ENCODE results near the gene CTDSP2.
"Not testable (repeated sequence)": the region's sequence is repeated elsewhere in the genome, so short reads cannot be mapped to it uniquely, and the experiment has no call there.

The CTDSP2 gene

DNA sequence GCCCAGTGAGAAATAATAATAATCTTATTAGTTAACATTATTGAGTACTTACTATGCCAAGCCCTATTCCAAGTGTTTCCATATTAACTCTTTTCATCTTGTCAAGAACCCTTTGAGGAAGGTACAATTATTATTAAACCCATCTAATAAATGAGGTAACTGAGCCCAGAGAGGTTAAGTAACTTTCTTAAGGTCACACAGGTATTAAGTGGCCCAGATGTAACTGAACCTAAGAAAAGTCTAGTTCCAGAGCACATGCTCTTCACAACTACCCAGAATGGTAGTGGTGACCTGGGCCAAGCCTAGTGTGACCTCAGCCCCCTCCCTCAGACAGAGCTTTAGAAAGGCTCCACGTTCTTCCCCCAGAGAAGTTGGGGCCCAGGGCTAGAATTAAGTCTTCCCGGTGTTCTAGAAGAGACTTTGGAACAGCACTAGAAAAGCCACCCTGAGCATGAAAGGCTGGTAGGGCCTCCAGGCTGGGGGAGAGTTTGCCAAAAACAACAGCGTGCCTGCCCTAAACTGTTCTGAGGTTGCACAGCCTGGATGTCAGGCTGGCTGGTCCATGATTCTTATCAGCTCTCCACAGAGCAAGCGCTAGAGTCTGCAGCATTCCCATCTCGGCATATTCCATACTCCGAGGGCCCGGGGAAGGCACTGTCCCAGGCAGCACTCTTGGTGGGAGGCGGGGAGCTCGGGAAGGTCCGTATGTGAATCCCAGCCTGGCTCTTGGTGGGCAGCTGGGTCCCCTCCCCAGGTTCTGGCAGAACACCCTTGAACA is 41.3 kb upstream of the CTDSP2 start:
- no peak for FAIRE-seq
- no peak for TF ChIP-seq POLR2A (IDR thresholded peaks at IDR 0.05; ENCODE audit: low read depth, low read length)
- peak; percentile 45 for DNase-seq (ENCODE audit: insufficient read length, low spot score)

GRCh38 chr12:57886964-57887363 is 40.4 kb upstream of the CTDSP2 start:
- FAIRE-seq; DNase-seq (ENCODE audit: insufficient read length, low spot score): not testable (repeated sequence)

DNA sequence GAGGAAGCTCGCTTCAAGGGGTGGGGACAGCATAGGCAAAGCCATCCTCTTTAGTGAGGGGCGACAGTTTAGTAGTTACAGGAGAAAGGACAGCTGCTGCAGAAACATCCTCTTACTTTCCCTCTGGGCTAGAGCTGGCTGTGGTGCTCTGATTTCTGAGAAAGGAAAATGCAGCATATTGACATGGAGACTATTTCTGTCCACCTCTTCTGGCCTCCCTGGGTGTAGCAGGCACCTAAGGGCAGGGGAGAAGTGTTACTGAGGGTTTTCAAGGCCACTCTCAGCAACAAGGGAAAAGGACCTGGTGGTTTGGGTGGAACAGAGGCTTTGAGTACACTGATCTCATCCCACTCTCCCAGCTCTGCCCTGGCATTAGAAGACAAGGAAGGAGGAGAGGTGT is 40.0 kb upstream of the CTDSP2 start:
- FAIRE-seq (no peak), DNase-seq (ENCODE audit: insufficient read length, low spot score) (no peak)
- TF ChIP-seq POLR2A (IDR thresholded peaks at IDR 0.05; ENCODE audit: low read depth, low read length) = no peak

- DNase-seq (ENCODE audit: insufficient read length, low spot score) = no peak
- no peak for FAIRE-seq
- no peak for TF ChIP-seq POLR2A (IDR thresholded peaks at IDR 0.05; ENCODE audit: low read depth, low read length)
Observed at GRCh38 chr12:57885207-57885606, 38.7 kb upstream of the CTDSP2 start.

GRCh38 chr12:57883700-57884099 is 37.2 kb upstream of the CTDSP2 start:
- no peak for FAIRE-seq
- no peak for TF ChIP-seq POLR2A (IDR thresholded peaks at IDR 0.05; ENCODE audit: low read depth, low read length)

GRCh38 chr12:57883057-57883456 is 36.5 kb upstream of the CTDSP2 start:
- FAIRE-seq = no peak
- DNase-seq (ENCODE audit: insufficient read length, low spot score) = no peak
- TF ChIP-seq POLR2A (IDR thresholded peaks at IDR 0.05; ENCODE audit: low read depth, low read length) = no peak

More at GRCh38 chr12:57883700-57884099, 37.2 kb upstream of the CTDSP2 start:
- no peak for DNase-seq (ENCODE audit: insufficient read length, low spot score)

DNA sequence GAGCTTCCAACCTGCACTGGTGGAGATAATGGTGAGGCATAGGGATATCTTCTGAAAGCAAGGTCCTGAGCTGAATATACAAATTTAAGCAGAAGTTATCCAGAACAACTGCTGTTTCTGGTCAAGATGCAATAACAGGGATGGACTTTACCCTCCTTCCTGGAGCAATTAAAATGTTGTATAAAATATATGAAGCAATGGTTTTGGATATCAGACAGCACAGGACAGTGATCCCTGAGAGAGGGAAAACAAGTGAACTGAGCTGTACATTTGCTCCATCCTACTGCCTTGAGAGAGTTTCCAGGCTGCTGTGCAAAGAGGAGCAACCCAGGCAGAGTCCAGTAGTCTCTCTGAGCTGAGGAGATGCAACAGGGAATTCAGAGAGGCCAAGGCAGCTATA is 36.0 kb upstream of the CTDSP2 start:
- DNase-seq (ENCODE audit: insufficient read length, low spot score) = no peak
- FAIRE-seq = no peak
- no peak for TF ChIP-seq POLR2A (IDR thresholded peaks at IDR 0.05; ENCODE audit: low read depth, low read length)

DNA sequence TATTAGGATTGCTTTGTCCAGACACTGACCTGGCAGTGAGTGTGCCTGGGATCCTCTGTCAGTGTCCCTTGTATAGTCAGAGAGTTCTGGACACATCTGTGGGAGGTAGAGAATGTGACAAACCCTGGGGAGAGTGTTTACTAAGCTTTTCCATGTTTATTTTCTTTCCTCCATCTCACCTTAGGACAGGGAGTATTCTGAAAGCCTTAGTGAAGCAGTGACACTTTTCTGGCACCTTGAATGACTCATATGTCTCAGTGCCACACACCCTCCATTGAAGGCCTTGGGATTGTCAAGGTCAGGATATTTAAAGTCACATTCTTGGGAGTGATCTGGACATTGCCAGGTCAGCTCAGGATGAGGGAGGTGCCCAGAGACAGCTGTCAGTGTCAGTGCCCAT is 34.9 kb upstream of the CTDSP2 start:
- FAIRE-seq (no peak), DNase-seq (ENCODE audit: insufficient read length, low spot score) (no peak)
- TF ChIP-seq POLR2A (IDR thresholded peaks at IDR 0.05; ENCODE audit: low read depth, low read length) = no peak

- not testable (repeated sequence) for FAIRE-seq; DNase-seq (ENCODE audit: insufficient read length, low spot score)
Observed at GRCh38 chr12:57881035-57881434, 34.5 kb upstream of the CTDSP2 start.

DNA sequence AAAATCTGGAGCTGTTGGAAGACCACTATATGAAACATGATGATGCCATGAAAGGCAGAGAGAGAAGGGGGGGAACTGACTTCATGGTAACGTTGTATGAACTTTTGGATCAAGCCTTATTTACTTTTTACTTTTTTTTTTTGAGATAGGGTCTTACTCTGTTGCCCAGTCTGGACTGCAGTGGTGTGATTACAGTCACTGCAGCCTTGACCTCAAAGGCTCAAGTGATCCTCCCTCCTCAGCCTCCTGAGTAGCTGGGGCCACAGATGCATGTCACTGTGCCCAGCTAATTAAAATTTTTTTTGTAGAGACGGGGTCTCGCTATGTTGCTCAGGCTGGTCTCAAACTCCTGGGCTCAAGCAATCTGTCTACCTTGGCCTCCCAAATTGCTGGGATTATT is 31.3 kb upstream of the CTDSP2 start:
- FAIRE-seq (no peak), DNase-seq (ENCODE audit: insufficient read length, low spot score) (no peak)
- no peak for TF ChIP-seq POLR2A (IDR thresholded peaks at IDR 0.05; ENCODE audit: low read depth, low read length)

- FAIRE-seq = no peak
- TF ChIP-seq POLR2A (IDR thresholded peaks at IDR 0.05; ENCODE audit: low read depth, low read length) = no peak
Observed at GRCh38 chr12:57875753-57876547, 29.4 kb upstream of the CTDSP2 start.

DNA sequence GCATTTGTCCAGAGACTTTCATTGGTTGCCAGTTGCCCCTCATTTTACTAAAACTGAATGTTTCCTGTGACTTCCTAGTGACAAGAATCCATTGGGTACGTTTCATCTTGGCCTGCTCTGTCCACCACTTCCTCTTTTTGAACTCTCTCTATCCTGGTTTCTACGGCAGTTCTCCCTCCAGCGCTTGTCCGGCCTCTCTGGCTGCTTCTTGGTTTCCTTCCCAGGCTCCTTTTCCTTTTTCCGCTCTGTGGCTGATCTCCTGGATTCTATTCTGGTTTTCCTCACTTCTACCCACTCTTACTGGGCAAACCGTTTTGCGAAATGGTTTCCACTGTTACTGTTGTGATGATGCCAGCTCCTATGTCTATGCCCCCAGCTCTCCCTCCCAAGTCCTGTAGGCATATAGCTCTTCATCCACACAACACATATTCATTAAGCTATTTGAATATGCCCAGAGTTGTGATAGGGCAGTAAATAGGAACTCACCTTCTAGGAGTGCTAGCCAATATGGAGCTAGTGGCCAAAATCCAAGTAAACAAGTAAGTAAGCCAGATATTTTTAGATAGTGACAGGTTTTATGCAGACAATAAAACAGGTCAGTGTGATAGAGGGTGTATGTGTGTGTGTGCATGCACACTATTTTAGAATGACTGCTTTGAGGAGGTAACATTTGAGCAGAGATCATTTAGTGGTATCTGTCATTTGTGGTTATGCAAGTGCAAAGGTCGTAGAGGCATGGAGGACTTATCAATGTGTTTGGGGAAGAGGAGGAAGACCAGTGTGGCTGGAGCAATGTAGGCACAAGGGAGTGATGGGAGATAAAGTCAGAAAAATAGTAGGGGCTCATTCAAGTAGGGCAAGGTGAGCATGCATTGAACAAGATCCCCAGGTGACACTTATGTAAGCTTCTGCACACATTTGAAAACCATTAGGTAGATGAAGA is 27.9 kb upstream of the CTDSP2 start:
- no peak for TF ChIP-seq POLR2A (IDR thresholded peaks at IDR 0.05; ENCODE audit: low read depth, low read length)
- no peak for FAIRE-seq
- DNase-seq (ENCODE audit: insufficient read length, low spot score) = no peak

More at GRCh38 chr12:57875753-57876547, 29.4 kb upstream of the CTDSP2 start:
- no peak for DNase-seq (ENCODE audit: insufficient read length, low spot score)

DNA sequence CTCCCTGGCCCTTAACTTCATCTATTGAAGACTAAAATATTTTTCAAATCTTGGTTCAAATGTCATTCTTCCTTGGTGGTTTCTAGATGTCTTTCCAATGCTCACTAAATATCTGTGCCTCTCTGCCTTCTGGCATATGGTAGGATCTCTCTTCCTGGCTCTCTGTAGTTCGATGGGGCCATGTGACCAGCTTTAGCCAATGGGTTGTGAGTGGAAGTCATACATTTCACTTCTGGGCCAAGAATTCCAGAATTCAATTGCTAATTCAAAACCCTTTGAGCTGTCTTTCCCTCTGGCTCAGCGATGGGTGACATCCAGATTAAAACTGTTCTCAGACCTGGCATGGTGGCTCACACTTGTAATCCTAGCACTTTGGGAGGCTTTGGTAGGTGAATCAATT is 25.8 kb upstream of the CTDSP2 start:
- no peak for FAIRE-seq
- TF ChIP-seq POLR2A (IDR thresholded peaks at IDR 0.05; ENCODE audit: low read depth, low read length) = no peak
- DNase-seq (ENCODE audit: insufficient read length, low spot score) = no peak

DNA sequence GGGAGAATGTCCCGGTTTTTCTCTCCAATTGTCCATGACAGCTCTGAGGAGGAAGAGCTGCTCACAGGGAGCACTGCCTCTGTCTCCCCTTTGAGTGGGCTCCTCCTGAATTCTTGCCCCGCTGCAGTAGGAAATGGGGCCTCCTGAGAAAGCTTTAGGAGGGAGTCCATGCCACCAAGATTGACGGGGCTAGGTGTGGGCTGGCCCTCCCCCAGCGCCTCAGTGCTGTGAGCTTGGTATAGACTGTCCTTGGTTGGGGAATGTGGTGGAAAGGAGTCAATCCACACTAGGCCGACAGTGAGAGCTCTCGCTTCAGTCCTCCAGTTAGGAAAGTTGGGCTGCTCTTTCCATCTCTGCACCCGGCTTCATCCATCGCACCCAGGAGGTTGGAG is 23.4 kb upstream of the CTDSP2 start:
- TF ChIP-seq POLR2A (IDR thresholded peaks at IDR 0.05; ENCODE audit: low read depth, low read length) = no peak
- no peak for FAIRE-seq
- DNase-seq (ENCODE audit: insufficient read length, low spot score) = no peak

Data from H54 (cell line).